SH-SY5Y (cell line): ENCODE results near the gene PRDM10.

Experiments used
- GATA2 ChIP-seq: IDR thresholded peaks from 2 replicates; pipeline ENCODE4 v1.6.1; 2011; ENCODE audit warnings: mild to moderate bottlenecking, low read depth, low read length
- GATA3 ChIP-seq: IDR thresholded peaks from 2 replicates; pipeline ENCODE4 v1.6.1; 2011; ENCODE audit warnings: low read depth, mild to moderate bottlenecking, low read length, moderate library complexity

DNA sequence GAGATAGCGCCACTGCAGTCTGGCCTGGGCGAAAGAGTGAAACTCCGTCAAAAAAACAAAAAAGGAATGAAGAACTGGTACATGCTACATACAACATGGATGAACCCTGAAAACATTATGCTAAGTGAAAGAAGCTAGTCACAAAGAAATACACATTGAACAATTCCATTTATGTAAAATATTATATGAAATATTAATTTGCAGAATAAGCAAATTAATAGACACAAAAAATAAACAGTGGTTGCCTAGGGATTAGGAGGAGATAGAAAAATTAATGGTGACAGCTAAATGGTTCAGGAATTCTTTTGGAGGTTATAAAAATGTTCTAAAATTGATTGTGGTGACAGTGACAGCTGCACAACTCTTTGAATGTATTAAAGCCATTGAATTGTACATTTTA lies 14.7 kb downstream of the PRDM10 start:
- no peak for TF ChIP-seq GATA3
- TF ChIP-seq GATA2, result no peak
